Pulmonary artery endothelial cell (primary cell): ENCODE measurements around the gene PDE4D. TPM values are rescaled to one million over a fixed set of nuclear protein-coding genes. Genes with fewer than 3 reads are reported as not detected.

Experiments
- DNase-seq: peaks from one replicate; pipeline ENCODE4 v3.0.0-alpha.2; 2011; ENCODE audit warnings: low read depth, low spot score
- total RNA-seq: library from RNA; depleted of rRNA; stranded (reverse); fragments of >200 nt; gene quantifications from 2 replicates; pipeline ENCODE4 v1.2.3, GENCODE V29; 2014

Gene PDE4D
- total RNA-seq, 1 donor from 2014 or later = 22.4 TPM

- DNase-seq = no peak
Measured at GRCh38 chr5:59661311-59661710, 232.2 kb downstream of the PDE4D start.

GRCh38 chr5:59660737-59661136 is 232.8 kb downstream of the PDE4D start:
- peak; percentile 19 for DNase-seq

- DNase-seq = no peak
Measured at GRCh38 chr5:59656351-59657254, 236.9 kb downstream of the PDE4D start.

- DNase-seq = no peak
Measured at GRCh38 chr5:59655693-59656309, 237.7 kb downstream of the PDE4D start.

GRCh38 chr5:59654691-59655090 is 238.8 kb downstream of the PDE4D start:
- no peak for DNase-seq

GRCh38 chr5:59652449-59652848 is 241.1 kb downstream of the PDE4D start:
- no peak for DNase-seq

DNA sequence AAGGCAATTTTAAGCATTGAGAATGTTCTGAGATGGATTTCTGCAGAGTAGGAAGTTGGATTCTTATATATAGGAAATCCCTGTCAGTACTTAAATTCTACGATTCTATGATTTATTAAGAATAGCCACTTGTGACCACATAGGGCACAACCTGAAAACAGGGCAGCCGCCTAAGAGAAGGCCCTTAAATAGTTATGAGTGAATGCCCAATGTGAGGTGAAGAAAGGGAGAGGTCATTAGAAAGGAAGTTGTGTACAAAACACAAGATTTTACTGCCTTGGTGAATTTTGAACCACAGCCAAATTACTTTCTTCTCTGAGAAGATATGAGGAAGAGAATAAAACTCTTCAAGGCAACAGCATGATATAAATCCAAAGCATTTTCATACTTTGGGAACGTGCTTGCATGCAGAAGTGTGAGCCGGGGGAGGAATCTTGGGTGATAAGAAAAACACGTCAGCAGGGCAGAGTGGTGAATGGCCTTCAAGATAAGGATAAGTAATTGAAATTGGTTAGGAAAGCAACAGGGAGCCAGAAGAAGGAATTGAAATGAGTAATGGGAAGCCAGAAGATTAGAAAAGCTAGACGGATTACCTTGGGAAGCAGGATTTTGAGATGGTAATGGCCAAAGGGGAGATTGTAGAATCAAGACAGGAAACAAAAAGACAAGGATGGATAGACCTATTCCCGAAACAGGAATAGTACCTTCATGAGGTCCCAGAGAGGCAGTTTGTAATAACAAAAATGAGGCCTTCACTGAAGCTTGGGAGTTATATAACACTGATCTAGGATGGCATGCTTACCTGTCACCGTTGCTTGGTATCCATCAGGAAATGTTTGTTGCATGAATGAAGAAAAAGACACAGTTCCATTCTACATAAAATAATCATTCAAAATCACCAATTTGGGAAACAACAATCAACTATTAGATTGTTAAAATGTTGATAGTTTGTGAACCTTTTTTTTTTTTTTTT is 244.3 kb downstream of the PDE4D start:
- peak; percentile 83 for DNase-seq

GRCh38 chr5:59648038-59648831 is 245.3 kb downstream of the PDE4D start:
- DNase-seq = no peak

GRCh38 chr5:59645380-59645779 is 248.1 kb downstream of the PDE4D start:
- DNase-seq = no peak

GRCh38 chr5:59640411-59640810 is 253.1 kb downstream of the PDE4D start:
- DNase-seq = no peak

DNA sequence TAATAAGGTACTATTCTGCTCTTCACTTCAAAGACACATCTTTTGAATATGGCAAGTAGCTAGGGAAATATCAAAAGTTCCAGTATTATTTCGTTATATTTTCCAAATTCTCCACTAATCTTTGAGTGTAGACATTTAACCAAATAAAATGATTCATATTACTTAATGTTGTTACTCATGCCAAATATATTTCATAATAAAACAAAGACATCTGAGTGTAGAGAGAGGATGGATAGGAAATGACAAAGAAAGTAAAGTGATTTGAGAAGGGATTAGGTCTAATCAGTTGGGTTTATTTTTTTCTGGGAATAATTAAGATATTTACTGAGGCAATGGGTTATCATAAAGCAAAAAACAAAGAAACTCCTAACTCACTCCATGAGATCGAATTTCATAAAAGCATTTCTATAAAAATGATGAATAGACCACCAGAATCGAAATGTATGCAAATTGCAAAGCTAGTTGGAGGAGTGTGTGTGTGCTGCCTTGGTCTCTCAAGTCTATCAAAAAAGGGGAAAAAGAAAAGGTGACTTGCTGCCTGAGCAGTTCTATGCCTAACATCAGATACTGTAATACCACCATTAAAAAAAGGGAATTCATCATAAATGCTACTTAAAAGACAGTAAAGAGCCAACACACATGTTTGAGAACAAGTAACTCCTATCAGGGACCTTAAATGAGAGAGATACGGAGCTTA is 255.5 kb downstream of the PDE4D start:
- DNase-seq = no peak

DNA sequence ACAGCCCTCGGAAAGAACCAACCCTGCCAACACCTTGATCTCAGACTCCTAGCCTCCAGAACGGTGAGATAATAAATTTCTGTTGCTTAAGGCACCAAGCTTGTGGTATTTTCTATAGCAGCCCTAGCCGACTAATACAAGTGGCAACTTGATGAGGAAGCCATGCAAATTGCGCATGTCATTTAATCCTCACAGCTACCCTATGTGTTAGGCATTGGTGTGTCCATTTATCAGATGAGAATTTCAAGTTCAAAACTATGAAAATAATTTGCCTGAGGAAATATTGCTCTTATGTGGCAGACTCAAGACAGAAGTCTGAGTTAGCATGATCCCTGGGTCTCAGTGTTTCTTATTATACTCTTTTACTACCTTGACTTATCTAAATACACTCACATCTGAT is 264.0 kb downstream of the PDE4D start:
- no peak for DNase-seq

DNA sequence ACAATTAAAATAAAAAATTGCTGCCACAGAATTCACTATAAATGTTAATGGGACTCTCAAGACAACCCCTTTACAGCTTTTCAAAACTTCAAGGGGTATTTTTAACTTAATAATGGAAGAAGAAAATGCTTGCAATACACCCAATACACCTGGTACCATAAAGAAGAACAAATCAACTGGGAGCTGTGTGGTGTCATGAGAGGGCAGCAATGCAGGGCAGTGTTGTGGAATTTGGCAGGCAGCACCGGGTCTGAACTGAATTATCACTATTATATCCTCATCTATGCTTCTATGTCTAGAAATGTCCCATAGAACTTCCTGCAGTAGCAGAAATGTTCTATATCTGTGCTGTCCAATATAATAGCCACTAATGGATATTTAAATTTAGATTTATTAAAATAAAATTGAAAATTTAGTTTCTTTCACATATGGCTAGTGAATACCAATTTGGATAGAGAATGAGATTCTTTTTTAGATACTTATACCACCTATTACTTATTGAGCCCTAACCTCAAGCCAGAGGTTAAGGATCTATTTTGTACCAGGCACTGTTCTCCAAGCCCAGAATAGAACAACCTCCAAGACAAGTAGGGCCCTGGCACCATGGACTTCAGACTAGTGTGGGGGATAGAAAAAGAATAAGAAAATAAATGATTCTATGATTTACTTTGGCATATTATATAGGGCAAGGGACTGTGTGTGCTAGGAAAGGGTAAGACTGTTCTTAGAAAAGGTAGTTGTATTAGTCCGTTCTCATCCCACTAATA is 265.3 kb downstream of the PDE4D start:
- no peak for DNase-seq

DNA sequence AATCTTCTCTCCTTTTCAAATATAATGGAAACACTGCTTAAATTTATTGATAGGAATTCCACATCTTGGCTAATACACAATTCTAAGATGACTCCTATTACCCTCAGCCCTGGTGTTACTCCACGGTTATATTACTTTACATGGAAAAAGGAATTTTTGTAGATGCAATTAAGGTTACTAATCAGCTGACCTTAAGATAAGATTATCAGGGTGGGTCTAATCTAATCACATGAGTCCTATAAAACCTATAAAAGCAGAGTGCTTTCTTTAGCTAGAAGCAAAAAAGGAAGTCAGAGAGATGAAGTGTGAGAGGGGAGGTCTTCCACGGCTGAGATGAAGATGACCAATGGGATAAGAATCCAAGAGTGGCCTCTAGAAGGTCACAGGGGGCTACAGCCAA is 268.6 kb downstream of the PDE4D start:
- no peak for DNase-seq

GRCh38 chr5:59622848-59623247 is 270.7 kb downstream of the PDE4D start:
- DNase-seq = no peak

- DNase-seq = no peak
Measured at GRCh38 chr5:59621477-59621876, 272.0 kb downstream of the PDE4D start.

GRCh38 chr5:59620535-59621212 is 272.9 kb downstream of the PDE4D start:
- DNase-seq = no peak

- no peak for DNase-seq
Measured at GRCh38 chr5:59618644-59619043, 274.9 kb downstream of the PDE4D start.

GRCh38 chr5:59617186-59617771 is 276.2 kb downstream of the PDE4D start:
- no peak for DNase-seq
